H1 (cell line): Measurements from ENCODE around the gene CERS5. TPM values are rescaled to one million over a fixed set of nuclear protein-coding genes. Genes with fewer than 3 reads are reported as not detected.

Experiments used
- CTCF ChIA-PET: fragments of 300-600 bp; sonication (Branson Sonifier 250); formaldehyde crosslinking; loops from one replicate; lab custom pipeline; 2021; ENCODE audit not compliant: partially characterized antibody; lab: Charles Lee
- POLR2A ChIA-PET: fragments of 300-600 bp; sonication (Branson Sonifier 250); formaldehyde crosslinking; loops from one replicate; lab custom pipeline; 2021; ENCODE audit warnings: inconsistent platforms; ENCODE audit not compliant: partially characterized antibody; lab: Charles Lee
- DNase-seq, 2 experiments: peaks; one replicate each; pipeline versions ENCODE4 v3.0.0 to v3.0.0-alpha.2; 2010 to 2022; ENCODE audit warnings: low spot score in 2 of 2, low read depth in 1 of 2, mixed read lengths in 1 of 2
- FAIRE-seq: peaks from 2 replicates; lab custom pipeline; 2011; peaks lifted over from hg19 to GRCh38; lab: Jason Lieb, UNC
- H2AFZ ChIP-seq: 2 replicates; pipeline ENCODE4 v1.8.1; 2012; ENCODE audit warnings: low read length, inconsistent platforms
- H2AK5ac ChIP-seq: 2 replicates; pipeline ENCODE4 v1.6.1; 2013; ENCODE audit warnings: low read depth, low read length
- H2BK120ac ChIP-seq: replicated peaks from 2 replicates; pipeline ENCODE3; 2013; ENCODE audit warnings: low read depth, low read length, inconsistent platforms
- H2BK12ac ChIP-seq: 2 replicates; pipeline ENCODE4 v1.6.1; 2013; ENCODE audit warnings: low read depth, low read length
- H2BK15ac ChIP-seq: 2 replicates; pipeline ENCODE4 v1.6.1; 2013; ENCODE audit warnings: low read length
- H2BK20ac ChIP-seq: 2 replicates; pipeline ENCODE4 v1.6.1; 2013; ENCODE audit warnings: low read length
- H2BK5ac ChIP-seq: 2 replicates; pipeline ENCODE4 v1.6.1; 2013; ENCODE audit warnings: low read depth, low read length
- H3K14ac ChIP-seq: 2 replicates; pipeline ENCODE4 v1.6.1; 2013; ENCODE audit warnings: inconsistent platforms; ENCODE audit not compliant: insufficient read length
- H3K18ac ChIP-seq: 2 replicates; pipeline ENCODE4 v1.6.1; 2013; ENCODE audit warnings: low read length; ENCODE audit errors: extremely low read depth
- H3K23ac ChIP-seq: 2 replicates; pipeline ENCODE4 v1.6.1; 2013; ENCODE audit warnings: inconsistent platforms; ENCODE audit not compliant: insufficient read length
- H3K23me2 ChIP-seq: 2 replicates; pipeline ENCODE4 v1.6.1; 2013; ENCODE audit warnings: low read depth, low read length
- H3K27ac ChIP-seq: 2 replicates; pipeline ENCODE4 v1.6.1; 2011; ENCODE audit warnings: low read depth, low read length, inconsistent platforms
- H3K27me3 ChIP-seq, 4 experiments: replicated peaks in 1 of 4; 1 replicate in 1 of 4; 2 replicates in 3 of 4; pipeline versions ENCODE4 v1.6.1 to v1.8.1; 2011 to 2013; ENCODE audit warnings: low read length in 3 of 4, mild to moderate bottlenecking in 3 of 4, inconsistent platforms in 2 of 4, mixed read lengths in 2 of 4, moderate library complexity in 1 of 4; ENCODE audit not compliant: control insufficient read depth in 3 of 4, insufficient read depth in 3 of 4; ENCODE audit errors: extremely low read depth in 1 of 4
- H3K36me3 ChIP-seq, 4 experiments: 2 replicates each; pipeline versions ENCODE4 v1.6.1 to v1.8.1; 2011 to 2013; ENCODE audit warnings: mild to moderate bottlenecking in 4 of 4, low read length in 3 of 4, moderate library complexity in 2 of 4, control low read depth in 1 of 4, inconsistent platforms in 1 of 4; ENCODE audit not compliant: insufficient read depth in 4 of 4, control insufficient read depth in 2 of 4
- H3K4ac ChIP-seq: replicated peaks from 2 replicates; pipeline ENCODE3; 2013; ENCODE audit warnings: low read length, low read depth, mixed read lengths, inconsistent platforms; ENCODE audit not compliant: insufficient read length
- H3K4me1 ChIP-seq, 4 experiments: replicated peaks in 1 of 4; 1 replicate in 1 of 4; 2 replicates in 3 of 4; pipeline versions ENCODE4 v1.6.1 to v1.8.1; 2011 to 2013; ENCODE audit warnings: low read length in 3 of 4, inconsistent platforms in 2 of 4, mixed read lengths in 1 of 4; ENCODE audit not compliant: insufficient read depth in 4 of 4, control insufficient read depth in 3 of 4
- H3K4me2 ChIP-seq, 2 experiments: 2 replicates each; pipeline versions ENCODE4 v1.6.1 to v1.8.1; 2011 to 2013; ENCODE audit warnings: low read depth in 2 of 2, low read length in 2 of 2, control low read depth in 1 of 2, inconsistent platforms in 1 of 2, mild to moderate bottlenecking in 1 of 2; ENCODE audit not compliant: insufficient read depth in 1 of 2
- H3K4me3 ChIP-seq, 4 experiments: fragments of 200-600, 300-600 bp in 1 of 4; sonication (generic), shearing (Covaris generic), sonication (Bioruptor Twin) in 1 of 4; 2 replicates each; pipeline versions ENCODE4 v1.5.1 to v1.8.1; 2011 to 2016; ENCODE audit warnings: low read length in 4 of 4, low read depth in 3 of 4, control low read depth in 2 of 4, inconsistent platforms in 2 of 4, mild to moderate bottlenecking in 2 of 4, mixed read lengths in 1 of 4, moderate library complexity in 1 of 4; ENCODE audit not compliant: insufficient read depth in 2 of 4; ENCODE audit errors: extremely low read depth in 1 of 4
- H3K56ac ChIP-seq: replicated peaks from 2 replicates; pipeline ENCODE3; 2013; ENCODE audit warnings: low read depth, mild to moderate bottlenecking, mixed read lengths, low read length, inconsistent platforms; ENCODE audit not compliant: insufficient read length
- H3K79me1 ChIP-seq: 2 replicates; pipeline ENCODE4 v1.6.1; 2013; ENCODE audit warnings: low read depth, low read length, control low read depth
- H3K79me2 ChIP-seq, 2 experiments: 2 replicates each; pipeline versions ENCODE4 v1.6.1 to v1.8.1; 2012 to 2013; ENCODE audit warnings: low read length in 2 of 2, mild to moderate bottlenecking in 2 of 2, inconsistent platforms in 1 of 2; ENCODE audit not compliant: insufficient read depth in 2 of 2, control insufficient read depth in 1 of 2
- H3K9ac ChIP-seq, 4 experiments: replicated peaks in 1 of 4; 1 replicate in 1 of 4; 2 replicates in 3 of 4; pipeline versions ENCODE4 v1.6.1 to v1.8.1; 2011 to 2013; ENCODE audit warnings: low read depth in 3 of 4, low read length in 3 of 4, control low read depth in 2 of 4, mild to moderate bottlenecking in 2 of 4, moderate library complexity in 2 of 4, inconsistent platforms in 1 of 4; ENCODE audit errors: extremely low read depth in 1 of 4
- H3K9me3 ChIP-seq, 2 experiments: 2 replicates each; pipeline versions ENCODE4 v1.6.1 to v1.8.1; 2012 to 2013; ENCODE audit warnings: mild to moderate bottlenecking in 2 of 2, moderate library complexity in 2 of 2, control low read depth in 1 of 2, inconsistent platforms in 1 of 2, low read depth in 1 of 2, low read length in 1 of 2, mixed read lengths in 1 of 2; ENCODE audit not compliant: insufficient read depth in 2 of 2
- H4K20me1 ChIP-seq, 2 experiments: replicated peaks in 1 of 2; 2 replicates each; pipeline versions ENCODE3 to v1.8.1; 2011 to 2013; ENCODE audit warnings: inconsistent platforms in 2 of 2, low read length in 2 of 2, mild to moderate bottlenecking in 1 of 2; ENCODE audit not compliant: insufficient read depth in 2 of 2, control insufficient read depth in 1 of 2
- H4K5ac ChIP-seq: 2 replicates; pipeline ENCODE4 v1.6.1; 2013; ENCODE audit warnings: low read length, low read depth, mixed read lengths, inconsistent platforms; ENCODE audit not compliant: insufficient read length
- H4K8ac ChIP-seq: 2 replicates; pipeline ENCODE4 v1.8.0; 2013; ENCODE audit warnings: mild to moderate bottlenecking, moderate library complexity, low read length, inconsistent platforms; ENCODE audit not compliant: insufficient read depth; ENCODE audit errors: extremely low read depth
- H4K91ac ChIP-seq: replicated peaks from 2 replicates; pipeline ENCODE3; 2013; ENCODE audit warnings: low read length, mixed read lengths, inconsistent platforms; ENCODE audit not compliant: insufficient read length
- ASH2L ChIP-seq: fragments of 200-600, 300-600 bp; sonication (generic); IDR thresholded peaks from one replicate; pipeline ENCODE4 v1.7.1; 2017; ENCODE audit warnings: low read length
- BCL11A ChIP-seq, 2 experiments: IDR thresholded peaks; one replicate each; pipeline ENCODE4 v1.6.1; 2011; ENCODE audit warnings: low read depth in 2 of 2, low read length in 2 of 2, mild to moderate bottlenecking in 2 of 2
- BRCA1 ChIP-seq: IDR thresholded peaks from 2 replicates; pipeline ENCODE4 v1.6.1; 2012; ENCODE audit warnings: low read depth, low read length, improper control_type of control experiment
- CBX8 ChIP-seq: fragments of 300-800, 300-1000 bp; sonication (generic); IDR thresholded peaks from 2 replicates; pipeline ENCODE4 v1.7.1; 2016; ENCODE audit warnings: low read depth, low read length, borderline replicate concordance
- EGR1 ChIP-seq: IDR thresholded peaks from 2 replicates; pipeline ENCODE4 v1.6.1; 2011; ENCODE audit warnings: low read depth, low read length, borderline replicate concordance
- EZH2 ChIP-seq: fragments of 200-600 bp; sonication (generic); IDR thresholded peaks from 2 replicates; pipeline ENCODE4 v1.7.1; 2012; ENCODE audit warnings: low read depth, mild to moderate bottlenecking, moderate library complexity, low read length, inconsistent platforms; ENCODE audit not compliant: severe bottlenecking
- JUN ChIP-seq: IDR thresholded peaks from 2 replicates; pipeline ENCODE4 v1.6.1; 2011; ENCODE audit warnings: low read depth, mild to moderate bottlenecking, improper control_type of control experiment, low read length
- SIN3A ChIP-seq, 2 experiments: IDR thresholded peaks in 1 of 2; conservative IDR thresholded peaks in 1 of 2; 2 replicates each; pipeline ENCODE4 v1.6.1; 2011 to 2012; ENCODE audit warnings: low read length in 2 of 2, improper control_type of control experiment in 1 of 2, low read depth in 1 of 2, mild to moderate bottlenecking in 1 of 2
- WGBS, 2 experiments: shearing (Covaris generic) in 1 of 2; methylation state at CpG; one replicate each; pipeline versions ENCODE4 v1.1.6 to v1.1.7; 2013 to 2015; ENCODE audit warnings: low lambda C conversion rate in 2 of 2, mixed read lengths in 2 of 2, inconsistent platforms in 1 of 2, low coverage in 1 of 2, missing lambda C conversion rate in 1 of 2; ENCODE audit not compliant: insufficient replicate concordance in 2 of 2, insufficient coverage in 1 of 2, insufficient read length in 1 of 2; ENCODE audit errors: extremely low coverage in 1 of 2, missing lambda C conversion rate in 1 of 2; 5-methylcytosine and 5-hydroxymethylcytosine counted together
- polyA plus RNA-seq, 7 experiments: library from polyadenylated mRNA; depleted of rRNA in 3 of 7; stranded (reverse) in 5 of 7; unstranded in 2 of 7; fragments of >200 nt in 5 of 7; fragments of 200-250 nt in 2 of 7; gene quantifications; 1 replicate in 5 of 7; 2 replicates in 1 of 7; 4 replicates in 1 of 7; pipeline versions ENCODE4 v1.2.1 to v1.2.3, GENCODE V29; 2011 to 2013; ENCODE audit warnings: missing spikeins in 2 of 7, mixed read lengths in 2 of 7
- total RNA-seq: library from RNA; stranded (reverse); fragmentation: NEBNext Ultra II Directional; extraction: Animal tissue kit (Norgen Biotek cat#: 25700); gene quantifications from 2 replicates; pipeline ENCODE4 v1.2.1, GENCODE V29; 2021
- TF ChIP-seq, protein P1 (sequence below): IDR thresholded peaks from 2 replicates; pipeline ENCODE4 v1.6.1; 2011; ENCODE audit warnings: low read length, improper control_type of control experiment

The CERS5 gene
- total and polyA plus RNA-seq, 2 of the 8 experiments (the other 6 are each of a cell fraction or from before 2014, with no cell fraction given) = 69.2 to 119 TPM

GRCh38 chr12:50081096-50081808 lies 85.9 kb downstream of the CERS5 start:
- H4K20me1 ChIP-seq = peaks cover 0 to 3% of the 10 kb centered on the region in 2 experiments
- no peak overlapping the region for H2BK20ac ChIP-seq
- no peak overlapping the region for H2AFZ ChIP-seq
- TF ChIP-seq, protein P1, sequence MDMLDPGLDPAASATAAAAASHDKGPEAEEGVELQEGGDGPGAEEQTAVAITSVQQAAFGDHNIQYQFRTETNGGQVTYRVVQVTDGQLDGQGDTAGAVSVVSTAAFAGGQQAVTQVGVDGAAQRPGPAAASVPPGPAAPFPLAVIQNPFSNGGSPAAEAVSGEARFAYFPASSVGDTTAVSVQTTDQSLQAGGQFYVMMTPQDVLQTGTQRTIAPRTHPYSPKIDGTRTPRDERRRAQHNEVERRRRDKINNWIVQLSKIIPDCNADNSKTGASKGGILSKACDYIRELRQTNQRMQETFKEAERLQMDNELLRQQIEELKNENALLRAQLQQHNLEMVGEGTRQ = peak; percentile 47; the same call in 1 of the 2 replicates
- no peak for TF ChIP-seq CBX8
- peak; percentile 61; the same call in 1 of the 2 replicates for TF ChIP-seq EGR1
- TF ChIP-seq JUN = no peak
- no peak for TF ChIP-seq ASH2L
- TF ChIP-seq BCL11A (IDR thresholded peaks at IDR 0.05; ENCODE audit: low read depth in 2 of 2, low read length in 2 of 2) = no peak
- TF ChIP-seq BRCA1 = no peak
- TF ChIP-seq EZH2 = no peak
- TF ChIP-seq SIN3A (conservative IDR thresholded peaks at IDR 0.05 in 1 of 2, IDR thresholded peaks at IDR 0.05 in 1 of 2; ENCODE audit: low read depth in 1 of 2, low read length in 2 of 2) = no peak

More at GRCh38 chr12:50081096-50081808, 85.9 kb downstream of the CERS5 start:
- Histone ChIP-seq H3K4me2 (peak overlapping the region; percentile 17 to 37; a peak in 2 of 4 replicates), H3K27me3 (peaks cover 0 to 15% (median 9%) of the 10 kb centered on the region in 4 experiments; a peak in 5 of 7 replicates), H3K14ac (no peak overlapping the region), H4K91ac (no peak overlapping the region), H4K5ac (no peak overlapping the region), H3K9ac (no peak overlapping the region), H3K4me3 (peak overlapping the region in 1 of 4 experiments; percentile 33; a peak in 2 of 8 replicates), H3K79me2 (peaks cover 0 to 10% of the 10 kb centered on the region in 2 experiments; a peak in 2 of 4 replicates), H3K23me2 (peaks cover 9% of the 10 kb centered on the region), H3K18ac (no peak overlapping the region), H2BK15ac (no peak overlapping the region), H3K79me1 (no peaks in the 10 kb centered on the region), H3K27ac (no peak overlapping the region), H3K36me3 (0 out of 8 replicates have a peak, but pooled peaks cover 0 to under 1% (median 0%) of the 10 kb centered on the region in 4 experiments), H2BK12ac (no peak overlapping the region), H3K56ac (no peak overlapping the region), H2AK5ac (no peak overlapping the region), H3K23ac (no peak overlapping the region), H2BK120ac (no peak overlapping the region), H4K8ac (peak overlapping the region; percentile 54; the same call in 1 of the 2 replicates), H3K9me3 (no peaks in the 10 kb centered on the region), H3K4me1 (peaks cover 0 to 8% (median 5%) of the 10 kb centered on the region in 4 experiments; a peak in 3 of 7 replicates), H3K4ac (no peak overlapping the region), H2BK5ac (no peak overlapping the region; the same call in 1 of the 2 replicates)
- 74% methylated on average over 18 of the region's 46 CpGs; no CpG with 5 or more reads in 1 of the 2 experiments for WGBS, 2 experiments
- DNase-seq (no peak), FAIRE-seq (no peak)
- ChIA-PET POLR2A (interaction anchor here (25.0 kb wide), 1 partner anchor 28 kb away, joined by 457 read pairs; the partner anchor contains the start of genes COX14 and GPD1), CTCF (interaction anchor here (0.5 to 27.3 kb wide), 7 partner anchors 10 to 388 kb away, joined by 3 to 625 read pairs (median 5); partner anchors contain the start of genes COX14 and GPD1)
